Left lung (tissue), 10 donors: ENCODE results near the gene GULP1. TPM values are rescaled to one million over a fixed set of nuclear protein-coding genes. Genes with fewer than 3 reads are reported as not detected.

Source experiments
- ATAC-seq: fragments of 200-7000 bp; cut with Tn5 transposase; one replicate; pipeline ENCODE4 v1.9.1; 2020; ENCODE audit warnings: moderate library complexity
- DNase-seq, 4 donors: peaks; one replicate each; pipeline ENCODE4 v3.0.0-alpha.2; 2013 to 2020
- H3K27ac ChIP-seq, 2 donors: fragments of 200-600 bp; sonication (generic) in 1 of 2; one replicate each; pipeline versions ENCODE4 v1.5.0 to v1.8.0; 2020 to 2021
- H3K27me3 ChIP-seq, 2 donors: fragments of 200-600 bp; sonication (generic) in 1 of 2; one replicate each; pipeline versions ENCODE4 v1.5.0 to v1.8.0; 2020 to 2021
- H3K36me3 ChIP-seq, 2 donors: fragments of 200-600 bp; sonication (generic) in 1 of 2; one replicate each; pipeline versions ENCODE4 v1.5.0 to v1.8.0; 2020 to 2021
- H3K4me1 ChIP-seq, 2 donors: fragments of 200-600 bp; one replicate each; pipeline ENCODE4 v1.8.0; 2021
- H3K4me3 ChIP-seq, 2 donors: fragments of 200-600 bp; sonication (generic) in 1 of 2; one replicate each; pipeline versions ENCODE4 v1.5.0 to v1.8.0; 2020 to 2021; ENCODE audit warnings: mild to moderate bottlenecking in 1 of 2
- H3K9me3 ChIP-seq, 2 donors: fragments of 200-600 bp; sonication (generic) in 1 of 2; one replicate each; pipeline versions ENCODE4 v1.5.0 to v1.8.0; 2020 to 2021
- CTCF ChIP-seq, 2 donors: fragments of 200-600 bp; sonication (generic) in 1 of 2; IDR thresholded peaks; one replicate each; pipeline versions ENCODE4 v1.5.0 to v1.8.0; 2021; ENCODE audit warnings: antibody characterized with exemption in 2 of 2
- intact Hi-C, 2 donors: fragments of 100-400 bp; cut with DNase I; formaldehyde crosslinking; loops; one replicate each; pipeline versions ENCODE4 v1.11.2 to v1.14.2; 2022
- polyA plus RNA-seq, 6 donors: library from polyadenylated mRNA; unstranded; fragments of 120-200 nt; gene quantifications; one replicate each; pipeline ENCODE4 v1.2.1, GENCODE V29; 2013; ENCODE audit not compliant: insufficient read length in 6 of 6
- total RNA-seq, 2 donors: library from RNA; stranded (reverse); fragmentation: NEBNext Ultra II Directional; extraction: Animal tissue kit (Norgen Biotek cat#: 25700); gene quantifications; one replicate each; pipeline ENCODE4 v1.2.1, GENCODE V29; 2021
- donor health status: DM: no; HTN: yes; CAD: no.
- donor health status: DM: no; HTN: no; CAD: no.

GULP1 gene
- total and polyA plus RNA-seq, 8 donors: 27.5 to 120 (median 85.4) TPM

- no peak for TF ChIP-seq CTCF (IDR thresholded peaks at IDR 0.05)
- ATAC-seq (no peak), DNase-seq (no peak)
- H3K36me3 ChIP-seq: no peaks in the 10 kb centered on the region
- H3K4me1 ChIP-seq: no peaks in the 10 kb centered on the region
- H3K4me3 ChIP-seq: no peak overlapping the region
- no peaks in the 10 kb centered on the region for H3K9me3 ChIP-seq
- no peak overlapping the region for H3K27ac ChIP-seq
- H3K27me3 ChIP-seq: no peaks in the 10 kb centered on the region
- intact Hi-C loops: no loop called here
Measured at GRCh38 chr2:188503975-188504374, 212.3 kb downstream of the GULP1 start.

DNA sequence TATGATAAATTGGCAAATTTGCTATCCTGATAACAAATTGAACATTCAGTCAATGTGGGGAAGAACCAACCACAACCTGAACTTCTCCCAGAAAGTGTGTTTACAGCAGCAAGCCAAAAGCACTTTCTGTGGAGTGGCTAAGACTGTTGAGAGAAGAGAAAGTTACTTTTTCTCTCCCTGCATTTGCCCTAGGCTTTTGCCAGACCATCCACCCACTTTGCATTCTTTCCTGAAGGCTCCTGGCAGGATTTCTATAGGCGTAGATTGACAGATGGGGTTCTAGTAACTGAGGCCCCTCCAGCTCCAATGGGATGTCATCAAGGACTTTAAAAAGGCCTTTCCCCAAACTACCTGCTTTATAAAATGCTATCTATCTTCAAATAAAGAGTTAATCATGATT lies 215.2 kb downstream of the GULP1 start:
- Histone ChIP-seq H3K27ac (no peak overlapping the region), H3K4me1 (no peaks in the 10 kb centered on the region), H3K4me3 (no peak overlapping the region), H3K9me3 (no peaks in the 10 kb centered on the region), H3K27me3 (no peaks in the 10 kb centered on the region), H3K36me3 (no peaks in the 10 kb centered on the region)
- DNase-seq (no peak), ATAC-seq (no peak)
- TF ChIP-seq CTCF (IDR thresholded peaks at IDR 0.05): no peak
- intact Hi-C loops: no loop called here

GRCh38 chr2:188511346-188511745 lies 219.7 kb downstream of the GULP1 start:
- Histone ChIP-seq H3K9me3 (no peaks in the 10 kb centered on the region), H3K36me3 (no peaks in the 10 kb centered on the region), H3K4me3 (no peak overlapping the region), H3K4me1 (no peaks in the 10 kb centered on the region), H3K27ac (no peak overlapping the region), H3K27me3 (no peaks in the 10 kb centered on the region)
- ATAC-seq (no peak), DNase-seq (no peak)
- TF ChIP-seq CTCF (IDR thresholded peaks at IDR 0.05): no peak
- intact Hi-C loops: no loop called here

DNA sequence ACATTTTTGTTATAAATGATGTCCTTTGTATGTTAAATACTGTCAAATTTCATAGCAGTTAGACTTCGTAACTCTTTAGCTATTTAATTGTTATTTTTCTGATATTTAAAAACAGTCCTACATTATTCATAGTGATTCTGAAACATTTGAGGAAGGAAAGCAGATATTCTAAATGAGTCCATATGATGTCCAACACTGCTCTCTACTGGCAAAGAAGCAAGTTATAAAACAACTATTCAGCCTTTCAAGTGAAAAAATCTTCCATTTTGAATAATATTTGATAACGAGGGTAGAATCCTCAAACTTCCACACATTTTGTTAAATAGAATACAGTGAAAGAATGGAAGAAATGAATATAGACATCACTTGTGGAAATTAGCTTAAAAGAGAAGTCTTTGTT lies 220.8 kb downstream of the GULP1 start:
- no peak overlapping the region for H3K27ac ChIP-seq
- no peaks in the 10 kb centered on the region for H3K4me1 ChIP-seq
- DNase-seq (peak in 2 of 4 donors; percentile 56 to 71), ATAC-seq (peak; percentile 79)
- TF ChIP-seq CTCF (IDR thresholded peaks at IDR 0.05): peak; percentile 25 to 27
- H3K36me3 ChIP-seq: no peaks in the 10 kb centered on the region
- no peaks in the 10 kb centered on the region for H3K9me3 ChIP-seq
- H3K4me3 ChIP-seq: no peak overlapping the region
- intact Hi-C loops: no loop called here
- no peaks in the 10 kb centered on the region for H3K27me3 ChIP-seq

DNA sequence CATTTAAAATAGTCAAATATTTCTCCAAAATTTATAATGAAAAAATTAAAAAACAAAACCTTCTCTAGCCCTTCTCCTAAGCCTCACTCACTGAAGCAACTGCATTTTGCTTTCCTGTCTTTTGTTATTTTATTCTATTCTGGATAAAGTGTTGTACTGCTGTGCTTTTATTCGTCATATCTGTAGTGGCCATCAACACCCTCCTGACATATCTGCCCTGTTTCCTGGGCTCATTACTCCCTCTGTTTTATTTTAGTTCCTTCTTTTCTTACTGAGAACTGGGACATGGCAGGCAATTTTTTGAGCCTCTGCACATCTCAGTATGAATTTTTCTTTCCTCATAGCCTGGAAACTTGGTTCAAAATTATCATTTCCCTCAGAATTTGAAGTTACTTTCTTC lies 224.2 kb downstream of the GULP1 start:
- Histone ChIP-seq H3K9me3 (no peaks in the 10 kb centered on the region), H3K4me1 (no peaks in the 10 kb centered on the region), H3K4me3 (no peak overlapping the region), H3K36me3 (no peaks in the 10 kb centered on the region), H3K27ac (no peak overlapping the region), H3K27me3 (no peaks in the 10 kb centered on the region)
- intact Hi-C loops: no loop called here
- ATAC-seq (no peak), DNase-seq (no peak)
- TF ChIP-seq CTCF (IDR thresholded peaks at IDR 0.05): no peak
